Endothelial cell of umbilical vein (primary cell): ENCODE results near the gene ACADS. TPM values are rescaled to one million over a fixed set of nuclear protein-coding genes. Genes with fewer than 3 reads are reported as not detected.

ENCODE experiments used
- BruUV-seq: library from RNA; stranded (reverse); fragments of 400-500 nt; replicated peaks from 2 replicates; lab custom pipeline; 2021; lab: Mats Ljungman, UMichigan
- CTCF ChIA-PET: fragments of 300-600, 350-600 bp; sonication (Branson Sonifier 250); formaldehyde crosslinking; loops from one replicate; lab custom pipeline; 2021; ENCODE audit warnings: antibody characterized with exemption, inconsistent platforms; lab: Charles Lee
- POLR2A ChIA-PET: fragments of 300-600, 350-600 bp; sonication (Branson Sonifier 250); formaldehyde crosslinking; loops from one replicate; lab custom pipeline; 2021; ENCODE audit warnings: antibody characterized with exemption, inconsistent platforms; lab: Charles Lee
- DNase-seq: peaks from one replicate; pipeline ENCODE4 v3.0.0-alpha.2; 2011; ENCODE audit warnings: low read depth, low spot score
- FAIRE-seq: peaks from 2 replicates; lab custom pipeline; 2011; peaks lifted over from hg19 to GRCh38; lab: Jason Lieb, UNC
- H2AFZ ChIP-seq: 2 replicates; pipeline ENCODE4 v1.6.0; 2012; ENCODE audit warnings: low read depth, low read length, control low read depth, inconsistent platforms
- H3K27ac ChIP-seq: 2 replicates; pipeline ENCODE4 v1.5.1; 2011; ENCODE audit warnings: low read depth, mild to moderate bottlenecking, control low read depth, low read length, moderate library complexity; ENCODE audit not compliant: insufficient read depth
- H3K27me3 ChIP-seq, 2 experiments: 2 replicates each; pipeline versions ENCODE4 v1.6.0 to v1.6.1; 2011; ENCODE audit warnings: low read length in 2 of 2, mixed read lengths in 1 of 2; ENCODE audit not compliant: control insufficient read depth in 2 of 2, insufficient read depth in 2 of 2
- H3K36me3 ChIP-seq, 2 experiments: 2 replicates in 1 of 2; 3 replicates in 1 of 2; pipeline ENCODE4 v1.5.1; 2011; ENCODE audit warnings: low read length in 2 of 2, mild to moderate bottlenecking in 1 of 2, moderate library complexity in 1 of 2; ENCODE audit not compliant: control insufficient read depth in 2 of 2, insufficient read depth in 2 of 2; ENCODE audit errors: extremely low read depth in 1 of 2
- H3K4me1 ChIP-seq: 3 replicates; pipeline ENCODE4 v1.5.1; 2011; ENCODE audit warnings: mild to moderate bottlenecking, low read length; ENCODE audit not compliant: control insufficient read depth, insufficient read depth; ENCODE audit errors: extremely low read depth
- H3K4me2 ChIP-seq: 2 replicates; pipeline ENCODE4 v1.6.1; 2011; ENCODE audit warnings: low read length, control low read depth, mixed read lengths; ENCODE audit not compliant: insufficient read depth
- H3K4me3 ChIP-seq, 3 experiments: fragments of 200-600 bp in 1 of 3; sonication (generic), shearing (Covaris generic) in 1 of 3; replicated peaks in 1 of 3; 2 replicates each; pipeline ENCODE4 v1.5.1; 2011 to 2016; ENCODE audit warnings: control low read depth in 3 of 3, low read length in 3 of 3, mild to moderate bottlenecking in 2 of 3, inconsistent platforms in 1 of 3, low read depth in 1 of 3, moderate library complexity in 1 of 3; ENCODE audit not compliant: insufficient read depth in 1 of 3
- H3K79me2 ChIP-seq: 2 replicates; pipeline ENCODE4 v1.6.0; 2012; ENCODE audit warnings: low read length, inconsistent platforms; ENCODE audit not compliant: control insufficient read depth, insufficient read depth
- H3K9ac ChIP-seq: replicated peaks from 2 replicates; pipeline ENCODE3; 2011; ENCODE audit warnings: low read length, control low read depth; ENCODE audit not compliant: insufficient read depth; ENCODE audit errors: extremely low read depth
- H3K9me1 ChIP-seq: replicated peaks from 3 replicates; pipeline ENCODE4 v1.6.0; 2011; ENCODE audit warnings: mild to moderate bottlenecking, low read length; ENCODE audit not compliant: control insufficient read depth, insufficient read depth; ENCODE audit errors: extremely low read depth
- H3K9me3 ChIP-seq: replicated peaks from 2 replicates; pipeline ENCODE4 v1.5.1; 2012; ENCODE audit warnings: low read length, inconsistent platforms; ENCODE audit not compliant: control insufficient read depth, insufficient read depth
- H4K20me1 ChIP-seq: replicated peaks from 2 replicates; pipeline ENCODE3; 2011; ENCODE audit warnings: mild to moderate bottlenecking, low read length; ENCODE audit not compliant: control insufficient read depth, insufficient read depth; ENCODE audit errors: extremely low read depth
- EZH2 ChIP-seq: IDR thresholded peaks from 2 replicates; pipeline ENCODE4 v1.6.1; 2012; ENCODE audit warnings: borderline replicate concordance, low read depth, mild to moderate bottlenecking, moderate library complexity, low read length, inconsistent platforms; ENCODE audit not compliant: severe bottlenecking
- FOS ChIP-seq: IDR thresholded peaks from 2 replicates; pipeline ENCODE4 v1.6.1; 2011; ENCODE audit warnings: mild to moderate bottlenecking, low read length, moderate library complexity, borderline replicate concordance; ENCODE audit not compliant: insufficient read depth
- GATA2 ChIP-seq: IDR thresholded peaks from 2 replicates; pipeline ENCODE4 v1.7.0; 2011; ENCODE audit warnings: low read depth, mild to moderate bottlenecking, moderate library complexity, mixed read lengths, low read length; ENCODE audit not compliant: insufficient read length, insufficient read depth
- JUN ChIP-seq: IDR thresholded peaks from 2 replicates; pipeline ENCODE4 v1.6.1; 2011; ENCODE audit warnings: borderline replicate concordance, low read depth; ENCODE audit not compliant: insufficient read length, insufficient read depth
- MYC ChIP-seq: IDR thresholded peaks from one replicate; pipeline ENCODE4 v1.6.1; 2011; ENCODE audit warnings: mild to moderate bottlenecking, low read depth, low read length
- POLR2A ChIP-seq: IDR thresholded peaks from 2 replicates; pipeline ENCODE4 v1.6.1; 2012; ENCODE audit warnings: low read depth, mild to moderate bottlenecking, control low read depth, low read length
- POLR2AphosphoS5 ChIP-seq: IDR thresholded peaks from 2 replicates; pipeline ENCODE4 v1.6.1; 2012; ENCODE audit warnings: low read depth, mild to moderate bottlenecking, control low read depth, low read length, moderate library complexity; ENCODE audit not compliant: insufficient read depth
- dilution Hi-C: fragments of 300-500 bp; cut with MboI; formaldehyde crosslinking; loops from one replicate; pipeline ENCODE4 v1.15.0; 2019; ENCODE audit warnings: low sequenced_read_pairs; ENCODE audit not compliant: extremely low pct_ligation_motif_present
- intact Hi-C: fragments of 100-400 bp; cut with micrococcal nuclease; formaldehyde crosslinking; loops from one replicate; pipeline ENCODE4 v1.10.0; 2022
- polyA plus RNA-seq, 4 experiments: library from polyadenylated mRNA; depleted of rRNA in 3 of 4; stranded (reverse) in 3 of 4; unstranded in 1 of 4; fragments of >200 nt; gene quantifications; 2 replicates each; pipeline versions ENCODE4 v1.2.1 to v1.2.3, GENCODE V29; 2011 to 2012; ENCODE audit warnings: missing spikeins in 1 of 4
- total RNA-seq: library from RNA; stranded (reverse); gene quantifications from 2 replicates; pipeline ENCODE4 v1.2.3, GENCODE V29; 2021
- TF ChIP-seq, protein P1 (sequence below): IDR thresholded peaks from 2 replicates; pipeline ENCODE4 v1.6.1; 2011; ENCODE audit not compliant: insufficient read depth, insufficient read length
- TF ChIP-seq, protein P2 (sequence below), 2 donors: IDR thresholded peaks; 1 replicate in 1 of 2; 2 replicates in 1 of 2; pipeline ENCODE4 v1.5.1; 2011; ENCODE audit warnings: low read length in 2 of 2, mild to moderate bottlenecking in 2 of 2, moderate library complexity in 2 of 2, control low read depth in 1 of 2, inconsistent platforms in 1 of 2, low read depth in 1 of 2; ENCODE audit not compliant: insufficient read depth in 1 of 2; ENCODE audit errors: extremely low read depth in 1 of 2

The ACADS gene
- total and polyA plus RNA-seq, 2 donors (not counting 3 experiments of a cell fraction or from before 2014, with no cell fraction given): 8.2 to 8.9 TPM

DNA sequence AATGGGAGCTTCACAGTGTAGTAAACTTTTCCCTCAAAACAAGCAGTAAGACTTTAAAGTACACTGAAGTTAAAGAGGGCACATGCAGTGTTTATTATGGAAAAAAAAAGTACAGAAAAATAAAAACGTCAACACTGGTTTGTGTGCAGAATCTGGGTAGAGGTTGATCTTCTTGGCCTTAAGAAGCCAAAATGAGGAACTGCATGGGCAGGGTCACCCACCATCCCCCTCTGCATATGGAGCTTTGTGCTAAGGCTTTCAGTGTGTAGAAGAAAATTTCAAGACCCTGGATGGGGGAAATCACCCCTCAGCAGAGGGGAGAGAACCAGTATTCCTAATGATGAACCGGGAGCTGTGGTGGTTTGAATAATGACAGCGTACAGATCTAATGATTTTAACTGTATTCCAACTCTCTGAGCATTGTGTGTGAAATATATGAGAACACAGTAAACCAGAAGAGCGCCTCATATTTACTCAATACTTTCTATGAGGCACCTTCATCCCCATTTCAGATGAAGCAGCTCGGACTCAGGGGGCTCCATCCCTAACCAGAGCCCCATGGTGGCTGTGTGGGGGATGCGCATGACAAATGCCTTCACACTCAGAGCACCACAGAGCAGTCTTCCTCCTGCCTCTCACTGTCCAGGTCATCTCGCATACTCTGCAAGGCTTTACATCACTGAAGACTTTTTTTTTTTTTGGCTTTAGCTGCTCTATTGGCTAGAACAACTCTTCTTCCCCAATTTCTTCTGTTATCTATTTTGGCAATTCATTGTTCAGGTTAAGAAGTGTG is 33.4 kb downstream of the ACADS start:
- H3K9ac ChIP-seq: no peak overlapping the region
- TF ChIP-seq GATA2 (no peak), POLR2AphosphoS5 (no peak), POLR2A (no peak), EZH2 (no peak), JUN (no peak), FOS (no peak), MYC (no peak)
- TF ChIP-seq, protein P1, sequence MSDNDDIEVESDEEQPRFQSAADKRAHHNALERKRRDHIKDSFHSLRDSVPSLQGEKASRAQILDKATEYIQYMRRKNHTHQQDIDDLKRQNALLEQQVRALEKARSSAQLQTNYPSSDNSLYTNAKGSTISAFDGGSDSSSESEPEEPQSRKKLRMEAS: no peak
- TF ChIP-seq, protein P2, sequence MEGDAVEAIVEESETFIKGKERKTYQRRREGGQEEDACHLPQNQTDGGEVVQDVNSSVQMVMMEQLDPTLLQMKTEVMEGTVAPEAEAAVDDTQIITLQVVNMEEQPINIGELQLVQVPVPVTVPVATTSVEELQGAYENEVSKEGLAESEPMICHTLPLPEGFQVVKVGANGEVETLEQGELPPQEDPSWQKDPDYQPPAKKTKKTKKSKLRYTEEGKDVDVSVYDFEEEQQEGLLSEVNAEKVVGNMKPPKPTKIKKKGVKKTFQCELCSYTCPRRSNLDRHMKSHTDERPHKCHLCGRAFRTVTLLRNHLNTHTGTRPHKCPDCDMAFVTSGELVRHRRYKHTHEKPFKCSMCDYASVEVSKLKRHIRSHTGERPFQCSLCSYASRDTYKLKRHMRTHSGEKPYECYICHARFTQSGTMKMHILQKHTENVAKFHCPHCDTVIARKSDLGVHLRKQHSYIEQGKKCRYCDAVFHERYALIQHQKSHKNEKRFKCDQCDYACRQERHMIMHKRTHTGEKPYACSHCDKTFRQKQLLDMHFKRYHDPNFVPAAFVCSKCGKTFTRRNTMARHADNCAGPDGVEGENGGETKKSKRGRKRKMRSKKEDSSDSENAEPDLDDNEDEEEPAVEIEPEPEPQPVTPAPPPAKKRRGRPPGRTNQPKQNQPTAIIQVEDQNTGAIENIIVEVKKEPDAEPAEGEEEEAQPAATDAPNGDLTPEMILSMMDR (IDR thresholded peaks at IDR 0.05; ENCODE audit: extremely low read depth in 1 of 2, insufficient read depth in 1 of 2, low read depth in 1 of 2, low read length in 2 of 2): no peak
- dilution Hi-C loops (no loop called here), intact Hi-C loops (no loop called here)
- no peak overlapping the region for H2AFZ ChIP-seq
- DNase-seq (no peak), FAIRE-seq (no peak)
- no peaks in the 10 kb centered on the region for H3K4me1 ChIP-seq
- no peak overlapping the region for H3K4me2 ChIP-seq
- no peaks in the 10 kb centered on the region for H3K27me3 ChIP-seq
- H3K36me3 ChIP-seq: peaks cover 4 to 11% of the 10 kb centered on the region in 2 experiments
- ChIA-PET POLR2A (no interaction called here), CTCF (interaction anchor here (0.9 kb wide), 1 partner anchor 213 kb away, joined by 3 read pairs; no protein-coding TSS in a partner anchor)
- no TSS peak for BruUV-seq
- H3K27ac ChIP-seq: no peak overlapping the region
- H3K9me1 ChIP-seq: no peaks in the 10 kb centered on the region
- no peaks in the 10 kb centered on the region for H3K79me2 ChIP-seq
- no peaks in the 10 kb centered on the region for H4K20me1 ChIP-seq
- no peak overlapping the region for H3K4me3 ChIP-seq
- H3K9me3 ChIP-seq: no peaks in the 10 kb centered on the region
